Effector memory CD4-positive, alpha-beta T cell (primary cell): ENCODE data around the gene HERC6.
"Not testable (repeated sequence)": the region's sequence is repeated elsewhere in the genome, so short reads cannot be mapped to it uniquely, and the experiment has no call there.

ENCODE experiments used
- DNase-seq, 3 donors: peaks; one replicate each; pipeline ENCODE4 v3.0.0-alpha.2; 2020
- H3K27ac ChIP-seq: 2 replicates; pipeline ENCODE4 v1.7.0; 2013; ENCODE audit warnings: mild to moderate bottlenecking, low read length, moderate library complexity; ENCODE audit not compliant: insufficient read depth, poor library complexity, severe bottlenecking
- H3K27me3 ChIP-seq: replicated peaks from 2 replicates; pipeline ENCODE4 v1.7.0; 2013; ENCODE audit warnings: mild to moderate bottlenecking, low read length; ENCODE audit not compliant: insufficient read depth, control insufficient read depth, poor library complexity, severe bottlenecking
- H3K36me3 ChIP-seq: 2 replicates; pipeline ENCODE4 v1.7.0; 2013; ENCODE audit warnings: mild to moderate bottlenecking, low read length, moderate library complexity; ENCODE audit not compliant: control insufficient read depth, insufficient read depth
- H3K4me1 ChIP-seq: 2 replicates; pipeline ENCODE4 v1.7.0; 2013; ENCODE audit warnings: low read length, mild to moderate bottlenecking; ENCODE audit not compliant: control insufficient read depth, insufficient read depth, poor library complexity, severe bottlenecking
- H3K4me3 ChIP-seq: 2 replicates; pipeline ENCODE4 v1.7.0; 2013; ENCODE audit warnings: low read length, low read depth, mild to moderate bottlenecking; ENCODE audit not compliant: insufficient read depth, poor library complexity, severe bottlenecking
- H3K9me3 ChIP-seq: 2 replicates; pipeline ENCODE4 v1.7.0; 2013; ENCODE audit warnings: mild to moderate bottlenecking, low read length, moderate library complexity; ENCODE audit not compliant: control insufficient read depth

Gene HERC6

GRCh38 chr4:88441696-88442095 lies 63.0 kb downstream of the HERC6 start:
- Histone ChIP-seq H3K27me3 (no peaks in the 10 kb centered on the region), H3K4me3 (no peak overlapping the region), H3K27ac (no peak overlapping the region), H3K4me1 (no peaks in the 10 kb centered on the region), H3K36me3 (peaks cover 21% of the 10 kb centered on the region), H3K9me3 (no peaks in the 10 kb centered on the region)
- DNase-seq, result no peak

- H3K27me3 ChIP-seq, result no peaks in the 10 kb centered on the region
- no peaks in the 10 kb centered on the region for H3K4me1 ChIP-seq
- no peak for DNase-seq
- peaks cover 21% of the 10 kb centered on the region for H3K36me3 ChIP-seq
- no peak overlapping the region for H3K4me3 ChIP-seq
- no peaks in the 10 kb centered on the region for H3K9me3 ChIP-seq
- no peak overlapping the region for H3K27ac ChIP-seq
These were observed 64.1 kb downstream of the HERC6 start for GRCh38 chr4:88442689-88443191.

- Histone ChIP-seq H3K9me3 (no peaks in the 10 kb centered on the region), H3K4me1 (no peaks in the 10 kb centered on the region), H3K27ac (no peak overlapping the region), H3K36me3 (peaks cover 21% of the 10 kb centered on the region), H3K27me3 (no peaks in the 10 kb centered on the region), H3K4me3 (no peak overlapping the region)
- no peak for DNase-seq
These were observed 64.8 kb downstream of the HERC6 start for GRCh38 chr4:88443486-88443885.

GRCh38 chr4:88445252-88445651 lies 66.6 kb downstream of the HERC6 start:
- H3K27me3 ChIP-seq, result no peaks in the 10 kb centered on the region
- no peak for DNase-seq
- no peak overlapping the region for H3K27ac ChIP-seq
- no peaks in the 10 kb centered on the region for H3K4me1 ChIP-seq
- no peak overlapping the region for H3K4me3 ChIP-seq
- H3K9me3 ChIP-seq, result no peaks in the 10 kb centered on the region
- H3K36me3 ChIP-seq, result peaks cover 16% of the 10 kb centered on the region

- H3K27ac ChIP-seq, result no peak overlapping the region
- H3K4me3 ChIP-seq, result no peak overlapping the region
- DNase-seq, result no peak
- H3K9me3 ChIP-seq, result no peaks in the 10 kb centered on the region
- no peaks in the 10 kb centered on the region for H3K27me3 ChIP-seq
- H3K4me1 ChIP-seq, result no peaks in the 10 kb centered on the region
- H3K36me3 ChIP-seq, result peaks cover 7% of the 10 kb centered on the region
These were observed 67.5 kb downstream of the HERC6 start for GRCh38 chr4:88446124-88446523.

DNA sequence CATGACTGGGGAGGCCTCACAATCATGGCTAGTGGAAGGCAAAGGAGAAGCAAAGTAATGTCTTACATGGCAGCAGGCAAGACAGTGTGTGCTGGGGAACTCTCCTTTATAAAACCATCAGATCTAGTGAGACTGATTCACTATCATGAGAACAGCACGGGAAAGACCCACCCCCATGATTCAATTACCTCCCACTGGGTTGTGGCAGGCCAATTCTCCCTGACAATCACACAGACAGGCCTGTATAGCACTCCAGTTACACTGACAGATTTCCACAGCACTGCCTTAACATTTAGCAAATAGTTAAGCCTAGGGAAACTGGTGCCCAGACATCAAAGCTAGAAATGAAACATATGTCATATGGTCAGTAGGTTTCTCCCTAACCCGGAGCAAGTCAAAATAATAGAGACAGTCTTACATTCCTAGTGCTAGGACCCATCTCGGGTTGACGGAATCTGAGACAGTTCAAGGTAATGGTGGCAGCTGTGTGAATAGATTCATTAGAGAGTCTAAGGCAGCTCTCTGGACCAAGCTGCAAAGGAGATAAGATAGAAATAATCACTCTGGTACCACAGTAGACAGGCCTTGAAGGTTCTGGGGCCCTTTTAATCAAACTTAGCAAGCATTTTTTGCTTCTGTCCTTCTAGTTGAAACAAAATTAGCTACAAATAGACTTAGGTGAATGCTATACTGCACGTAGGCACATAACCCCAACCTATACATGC lies 68.9 kb downstream of the HERC6 start:
- DNase-seq, result no peak
- Histone ChIP-seq H3K4me3 (no peak overlapping the region), H3K9me3 (no peaks in the 10 kb centered on the region), H3K27ac (no peak overlapping the region), H3K27me3 (no peaks in the 10 kb centered on the region), H3K4me1 (no peaks in the 10 kb centered on the region), H3K36me3 (peaks cover 4% of the 10 kb centered on the region)

- not testable (repeated sequence) for H3K4me1 ChIP-seq, H3K4me3 ChIP-seq, H3K27me3 ChIP-seq, H3K36me3 ChIP-seq, H3K9me3 ChIP-seq, H3K27ac ChIP-seq, DNase-seq
These were observed 69.6 kb downstream of the HERC6 start for GRCh38 chr4:88448211-88448765.

DNA sequence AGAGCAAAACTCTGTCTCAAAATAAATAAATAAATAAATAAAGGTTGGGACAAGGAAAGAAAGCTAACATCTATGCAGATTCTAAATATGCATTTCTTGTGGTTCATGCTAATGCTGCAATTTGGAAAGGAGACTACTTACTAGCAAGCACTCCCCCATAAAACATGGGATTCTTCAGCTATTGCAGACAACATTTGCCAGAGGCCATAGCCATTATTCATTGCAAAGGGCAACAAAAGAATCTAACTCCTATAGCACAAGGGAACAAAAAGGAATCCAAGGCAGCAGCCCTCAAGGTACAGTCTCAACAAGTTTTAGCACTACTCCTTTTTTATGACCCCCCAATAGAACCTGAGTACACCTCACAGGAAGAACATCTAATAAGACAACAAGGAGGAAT lies 70.2 kb downstream of the HERC6 start:
- no peaks in the 10 kb centered on the region for H3K4me1 ChIP-seq
- H3K27me3 ChIP-seq, result no peaks in the 10 kb centered on the region
- H3K27ac ChIP-seq, result no peak overlapping the region
- H3K9me3 ChIP-seq, result no peaks in the 10 kb centered on the region
- no peak for DNase-seq
- no peaks in the 10 kb centered on the region for H3K36me3 ChIP-seq
- no peak overlapping the region for H3K4me3 ChIP-seq

- H3K27ac ChIP-seq, result no peak overlapping the region
- H3K27me3 ChIP-seq, result no peaks in the 10 kb centered on the region
- H3K4me1 ChIP-seq, result no peaks in the 10 kb centered on the region
- no peak overlapping the region for H3K4me3 ChIP-seq
- H3K36me3 ChIP-seq, result no peaks in the 10 kb centered on the region
- no peaks in the 10 kb centered on the region for H3K9me3 ChIP-seq
- DNase-seq, result no peak
These were observed 70.6 kb downstream of the HERC6 start for GRCh38 chr4:88449290-88449689.

GRCh38 chr4:88451205-88451604 lies 72.6 kb downstream of the HERC6 start:
- DNase-seq, result no peak
- no peak overlapping the region for H3K4me3 ChIP-seq
- H3K36me3 ChIP-seq, result no peaks in the 10 kb centered on the region
- peaks cover 2% of the 10 kb centered on the region for H3K4me1 ChIP-seq
- H3K27ac ChIP-seq, result no peak overlapping the region
- H3K27me3 ChIP-seq, result no peaks in the 10 kb centered on the region
- H3K9me3 ChIP-seq, result no peaks in the 10 kb centered on the region
